Activated T-cell treated with anti-CD3 and anti-CD28 coated beads, Interleukin-2, amount 50 U/mL, for 4 hours (primary cell): Measurements from ENCODE around the gene MARK4. TPM values are rescaled to one million over a fixed set of nuclear protein-coding genes. Genes with fewer than 3 reads are reported as not detected.

Experiments used
- ATAC-seq, 2 donors: fragments of 200-7000 bp; cut with Tn5 transposase; one replicate each; pipeline ENCODE4 v1.10.0; 2021
- DNase-seq: peaks from one replicate; pipeline ENCODE4 v3.0.0-alpha.2; 2020
- H3K27me3 Mint-ChIP-seq: one replicate; pipeline ENCODE4 v1.8.0; 2021; ENCODE audit warnings: low read depth, mixed read lengths
- H3K36me3 Mint-ChIP-seq: one replicate; pipeline ENCODE4 v1.8.0; 2022; ENCODE audit warnings: mixed read lengths; ENCODE audit not compliant: insufficient read depth
- H3K4me1 Mint-ChIP-seq: one replicate; pipeline ENCODE4 v1.8.0; 2021; ENCODE audit warnings: low read depth, mixed read lengths
- H3K4me3 Mint-ChIP-seq: one replicate; pipeline ENCODE4 v1.8.0; 2021; ENCODE audit warnings: mild to moderate bottlenecking, moderate library complexity, mixed read lengths
- H3K9me3 Mint-ChIP-seq: one replicate; pipeline ENCODE4 v1.8.0; 2021; ENCODE audit warnings: mixed read lengths
- total RNA-seq, 3 donors: library from RNA; stranded (reverse); gene quantifications; one replicate each; pipeline ENCODE4 v1.2.1, GENCODE V29; 2021

MARK4 gene
- total RNA-seq, 3 donors from 2014 or later, result 14.6 to 18.3 (median 15.9) TPM

DNA sequence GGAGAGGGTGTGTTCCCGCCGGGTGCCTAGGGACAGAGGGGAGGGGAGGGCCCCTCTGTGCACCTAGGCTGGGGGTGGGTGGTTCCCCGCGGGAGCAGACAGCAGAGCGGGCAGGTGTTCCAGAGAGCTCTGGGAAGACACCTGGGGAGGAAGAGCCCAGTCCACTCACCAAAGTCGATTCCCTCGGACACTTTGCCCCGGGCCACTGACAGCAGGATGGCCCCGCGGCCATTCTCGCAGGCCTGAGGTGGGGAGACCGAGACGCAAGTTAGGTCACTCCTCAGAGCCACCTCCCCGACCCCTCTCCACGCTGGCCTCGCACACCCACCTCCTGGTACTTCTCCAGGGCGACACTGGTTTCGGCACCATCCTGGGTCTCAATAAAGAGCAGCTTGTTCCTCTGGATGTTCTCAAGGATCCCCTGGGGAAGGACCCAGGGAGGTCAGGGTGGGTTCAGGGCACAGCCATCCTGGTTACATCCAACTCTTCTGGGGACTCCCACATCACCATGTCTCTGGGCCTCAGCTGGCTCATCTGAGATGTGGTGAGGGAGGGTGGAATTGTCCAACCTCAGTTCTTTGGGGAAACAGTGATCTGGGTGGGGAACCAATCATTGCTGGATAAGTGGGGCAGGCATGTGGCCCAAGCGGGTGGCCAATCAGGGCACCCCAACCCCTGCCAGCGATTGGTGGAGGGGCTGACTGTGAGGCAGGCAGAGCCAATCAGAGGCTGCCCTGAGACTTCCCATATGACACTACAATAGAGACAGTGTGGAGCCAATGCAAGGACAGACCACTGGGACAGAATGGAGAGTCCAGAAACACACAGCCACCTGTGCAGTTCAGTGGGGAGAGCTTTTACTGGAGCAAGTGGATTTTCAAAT, 102.1 kb downstream of the MARK4 start:
- Mint-ChIP-seq H3K4me3 (no peak overlapping the region), H3K27me3 (no peaks in the 10 kb centered on the region), H3K9me3 (no peaks in the 10 kb centered on the region), H3K36me3 (peaks cover 17% of the 10 kb centered on the region), H3K4me1 (no peaks in the 10 kb centered on the region)
- DNase-seq, result no peak
- no peak for ATAC-seq

DNA sequence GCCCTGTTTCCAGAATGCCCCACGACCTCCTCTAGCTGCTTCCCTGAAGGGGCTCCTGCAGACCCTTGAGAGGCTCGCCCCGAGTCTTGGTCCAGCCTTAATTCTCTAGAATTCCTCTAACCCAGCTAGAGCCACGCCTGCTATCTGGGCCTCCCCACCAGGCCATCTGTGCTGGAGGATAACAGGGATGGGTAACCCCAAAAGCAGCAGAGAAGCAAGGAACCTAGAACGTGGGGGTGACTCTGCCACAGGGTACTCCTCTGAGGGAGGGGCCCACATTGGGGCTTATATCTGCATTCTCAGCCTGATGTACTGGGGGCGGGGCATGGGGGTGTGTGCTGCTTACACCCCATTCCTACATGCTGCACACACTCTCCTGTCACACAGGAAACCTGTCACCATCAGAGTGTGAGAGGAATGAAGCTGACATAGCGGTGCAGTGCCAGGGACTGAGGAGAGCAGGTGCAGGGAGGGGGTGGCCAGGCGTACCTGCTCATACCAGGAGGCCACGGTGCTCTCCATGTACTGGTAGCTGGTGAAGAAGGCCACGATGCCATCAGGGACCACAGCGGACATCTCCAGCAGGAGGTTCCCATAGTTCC, 103.3 kb downstream of the MARK4 start:
- peaks cover 19% of the 10 kb centered on the region for H3K36me3 Mint-ChIP-seq
- no peaks in the 10 kb centered on the region for H3K27me3 Mint-ChIP-seq
- H3K9me3 Mint-ChIP-seq, result no peaks in the 10 kb centered on the region
- no peak overlapping the region for H3K4me3 Mint-ChIP-seq
- DNase-seq (no peak), ATAC-seq (no peak)
- H3K4me1 Mint-ChIP-seq, result no peaks in the 10 kb centered on the region

Other genes starting within 250 kb of the MARK4 start
- 100 to 1,000 TPM; 128 to 137 (median 129) TPM for gene RELB, start 249.8 kb upstream of the MARK4 start, total RNA-seq
- gene CLASRP, start 212.2 kb upstream of the MARK4 start, total RNA-seq, result 100 to 1,000 TPM; 111 to 114 (median 114) TPM
- 10 to 100 TPM in 1 of 3 donors, 1 to 10 TPM in 2; 7.8 to 10.2 (median 8.6) TPM for gene ZNF296, start 174.8 kb upstream of the MARK4 start, total RNA-seq
- gene GEMIN7, start 172.0 kb upstream of the MARK4 start, total RNA-seq, result 10 to 100 TPM; 58.8 to 69.3 (median 65.0) TPM
- 10 to 100 TPM; 23.2 to 24.9 (median 24.7) TPM for gene PPP1R37, start 158.1 kb upstream of the MARK4 start, total RNA-seq
- under 1 TPM; 0.30 to 0.45 (median 0.33) TPM for gene NKPD1, start 90.3 kb upstream of the MARK4 start, total RNA-seq
- gene TRAPPC6A, start 73.0 kb upstream of the MARK4 start, total RNA-seq, result 10 to 100 TPM in 1 of 3 donors, 1 to 10 TPM in 2; 8.5 to 11.5 (median 9.1) TPM
- 10 to 100 TPM; 12.3 to 15.5 (median 14.5) TPM for gene BLOC1S3, start 72.5 kb upstream of the MARK4 start, total RNA-seq
- not detected for gene EXOC3L2, start 5.9 kb upstream of the MARK4 start, total RNA-seq
- gene CKM, start 71.6 kb downstream of the MARK4 start, total RNA-seq, result not detected
- not detected for gene KLC3, start 89.5 kb downstream of the MARK4 start, total RNA-seq
- 10 to 100 TPM; 22.2 to 23.8 (median 23.8) TPM for gene ERCC2, start 119.3 kb downstream of the MARK4 start, total RNA-seq
- 1 to 10 TPM; 1.6 to 6.8 (median 4.1) TPM for gene PPP1R13L, start 153.8 kb downstream of the MARK4 start, total RNA-seq
- 10 to 100 TPM; 45.2 to 57.3 (median 49.1) TPM for gene POLR1G, start 155.4 kb downstream of the MARK4 start, total RNA-seq
- 10 to 100 TPM; 68.0 to 86.2 (median 85.7) TPM for gene ERCC1, start 172.6 kb downstream of the MARK4 start, total RNA-seq
- gene FOSB, start 216.7 kb downstream of the MARK4 start, total RNA-seq, result 10 to 100 TPM; 10.5 to 13.4 (median 13.2) TPM
- gene RTN2, start 245.8 kb downstream of the MARK4 start, total RNA-seq, result 1 to 10 TPM in 2 of 3 donors, under 1 TPM in 1; 0.83 to 1.5 (median 1.5) TPM
- 1 to 10 TPM; 1.1 to 1.4 (median 1.3) TPM for gene PPM1N, start 247.2 kb downstream of the MARK4 start, total RNA-seq